ENCODE measurements around the gene SEPHS1.

Gene SEPHS1

GRCh38 chr10:13315361-13315760 is 32.7 kb downstream of the SEPHS1 start:
- Histone ChIP-seq H3K4me1 (ENCODE audit: control insufficient read depth, insufficient read depth, low read length) (no peaks in the 10 kb centered on the region), H3K27ac (ENCODE audit: extremely low read depth, low read depth, low read length) (no peak overlapping the region), H3K9me3 (ENCODE audit: control insufficient read depth, insufficient read depth, low read depth, low read length) (no peaks in the 10 kb centered on the region), H3K36me3 (ENCODE audit: control insufficient read depth in 2 of 2, insufficient read depth in 1 of 2, low read length in 2 of 2) (peaks cover 10 to 17% of the 10 kb centered on the region in 2 experiments; a peak in 2 of 3 replicates), H3K4me3 (ENCODE audit: low read depth, low read length) (no peak overlapping the region)
- ChIA-PET CTCF (interaction anchor here (1.5 kb wide), 1 partner anchor 13 kb away, joined by 4 read pairs; no protein-coding TSS in a partner anchor), POLR2A (interaction anchor here (2.6 kb wide), 1 partner anchor 13 kb away, joined by 9 read pairs; no protein-coding TSS in a partner anchor)
- TF ChIP-seq ZNF175 (tag by site-specific recombination; IDR thresholded peaks at IDR 0.05) = no peak

- no peak for TF ChIP-seq ZNF157 (tag by site-specific recombination; IDR thresholded peaks at IDR 0.05)
- Histone ChIP-seq H3K4me1 (ENCODE audit: control insufficient read depth, insufficient read depth, low read length) (no peaks in the 10 kb centered on the region), H3K27ac (ENCODE audit: extremely low read depth, low read depth, low read length) (no peak overlapping the region), H3K9me3 (ENCODE audit: control insufficient read depth, insufficient read depth, low read depth, low read length) (no peaks in the 10 kb centered on the region), H3K4me3 (ENCODE audit: low read depth, low read length) (no peak overlapping the region), H3K36me3 (ENCODE audit: control insufficient read depth in 2 of 2, insufficient read depth in 1 of 2, low read length in 2 of 2) (no peaks in the 10 kb centered on the region)
- ChIA-PET POLR2A (no interaction called here), CTCF (interaction anchor here (0.6 to 1.2 kb wide), 2 partner anchors 9 to 129 kb away, joined by 3 read pairs; no protein-coding TSS in a partner anchor)
These were observed 36.9 kb downstream of the SEPHS1 start for GRCh38 chr10:13311177-13311575.

- H3K27ac ChIP-seq (ENCODE audit: extremely low read depth, low read depth, low read length) = no peak overlapping the region
- ChIA-PET CTCF (interaction anchor here (0.6 to 1.2 kb wide), 2 partner anchors 8 to 129 kb away, joined by 3 read pairs; no protein-coding TSS in a partner anchor), POLR2A (no interaction called here)
- H3K36me3 ChIP-seq (ENCODE audit: control insufficient read depth in 2 of 2, insufficient read depth in 1 of 2, low read length in 2 of 2) = no peaks in the 10 kb centered on the region
- no peaks in the 10 kb centered on the region for H3K9me3 ChIP-seq (ENCODE audit: control insufficient read depth, insufficient read depth, low read depth, low read length)
- no peak overlapping the region for H3K4me3 ChIP-seq (ENCODE audit: low read depth, low read length)
- TF ChIP-seq ZNF280D (tag by site-specific recombination; IDR thresholded peaks at IDR 0.05) = no peak
- TF ChIP-seq ZBTB7A (tag by site-specific recombination; IDR thresholded peaks at IDR 0.05; ENCODE audit: low read depth) = no peak
- no peak for TF ChIP-seq BCL11A (tag by site-specific recombination; IDR thresholded peaks at IDR 0.05; ENCODE audit: low read depth)
- TF ChIP-seq ZNF214 (tag by site-specific recombination; IDR thresholded peaks at IDR 0.05; ENCODE audit: borderline replicate concordance) = no peak
- TF ChIP-seq ZBTB20 (tag by site-specific recombination; IDR thresholded peaks at IDR 0.05) = no peak
- TF ChIP-seq BCL11B (tag by site-specific recombination; IDR thresholded peaks at IDR 0.05; ENCODE audit: low read depth) = no peak
- no peak for TF ChIP-seq ZNF302 (tag by site-specific recombination; IDR thresholded peaks at IDR 0.05; ENCODE audit: low read depth)
- TF ChIP-seq KLF7 (tag by site-specific recombination; IDR thresholded peaks at IDR 0.05; ENCODE audit: borderline replicate concordance) = no peak
- no peak for TF ChIP-seq ZNF366 (tag by site-specific recombination; conservative IDR thresholded peaks at IDR 0.05)
- TF ChIP-seq ZNF26 (tag by site-specific recombination; IDR thresholded peaks at IDR 0.05) = no peak
- TF ChIP-seq ZFP3 (tag by site-specific recombination; IDR thresholded peaks at IDR 0.05; ENCODE audit: low read depth) = no peak
- no peak for TF ChIP-seq ZNF341 (tag by site-specific recombination; IDR thresholded peaks at IDR 0.05; ENCODE audit: low read depth)
- no peak for TF ChIP-seq GFI1B (tag by site-specific recombination; IDR thresholded peaks at IDR 0.05)
- TF ChIP-seq ZNF621 (tag by site-specific recombination; IDR thresholded peaks at IDR 0.05) = no peak
- TF ChIP-seq ZFP69B (tag by site-specific recombination; IDR thresholded peaks at IDR 0.05) = no peak
- no peaks in the 10 kb centered on the region for H3K4me1 ChIP-seq (ENCODE audit: control insufficient read depth, insufficient read depth, low read length)
These were observed 37.4 kb downstream of the SEPHS1 start for GRCh38 chr10:13310518-13311176.

All from HEK293 (cell line).